Natural killer cell treated with Interleukin-12 subunit alpha and Interleukin-12 subunit beta and Interleukin-15 and Interleukin-18, amount 100 ng/mL, for 72 hours (primary cell): ENCODE results near the gene GBP6. TPM values are rescaled to one million over a fixed set of nuclear protein-coding genes. Genes with fewer than 3 reads are reported as not detected.
"Not testable (repeated sequence)": the region's sequence is repeated elsewhere in the genome, so short reads cannot be mapped to it uniquely, and the experiment has no call there.

Experiments
- ATAC-seq, 2 donors: fragments of 150-1000 bp; cut with Tn5 transposase in 1 of 2; sonication (Bioruptor Pico), chemical (Tn5 transposase) in 1 of 2; 2 replicates each; pipeline ENCODE4 v1.10.0; 2021
- DNase-seq: peaks from one replicate; pipeline ENCODE4 v3.0.0; 2022; ENCODE audit warnings: low spot score
- H3K27ac Mint-ChIP-seq, 2 donors: 1 replicate in 1 of 2; 2 replicates in 1 of 2; pipeline ENCODE4 v1.8.0; 2022; ENCODE audit warnings: mixed read lengths in 2 of 2, mild to moderate bottlenecking in 1 of 2, moderate library complexity in 1 of 2
- H3K27me3 Mint-ChIP-seq, 2 donors: 1 replicate in 1 of 2; 2 replicates in 1 of 2; pipeline ENCODE4 v1.8.0; 2022; ENCODE audit warnings: mixed read lengths in 2 of 2
- H3K36me3 Mint-ChIP-seq: one replicate; pipeline ENCODE4 v1.8.0; 2022; ENCODE audit warnings: mixed read lengths
- H3K4me1 Mint-ChIP-seq, 2 donors: 1 replicate in 1 of 2; 2 replicates in 1 of 2; pipeline ENCODE4 v1.8.0; 2022; ENCODE audit warnings: low read depth in 2 of 2, mixed read lengths in 2 of 2, mild to moderate bottlenecking in 1 of 2
- H3K4me3 Mint-ChIP-seq: one replicate; pipeline ENCODE4 v1.8.0; 2022; ENCODE audit warnings: mixed read lengths
- H3K9me3 Mint-ChIP-seq: 2 replicates; pipeline ENCODE4 v1.8.0; 2022; ENCODE audit warnings: mixed read lengths
- total RNA-seq, 2 donors: library from RNA; stranded (reverse); gene quantifications; one replicate each; pipeline ENCODE4 v1.2.3, GENCODE V29; 2022

GBP6 gene
- total RNA-seq, 2 donors from 2014 or later: 0.19 to 0.22 TPM

GRCh38 chr1:89390707-89391106 is 26.8 kb downstream of the GBP6 start:
- Mint-ChIP-seq H3K4me3 (no peak overlapping the region), H3K27me3 (peaks cover 0 to 1% of the 10 kb centered on the region in 2 donors), H3K4me1 (no peaks in the 10 kb centered on the region), H3K9me3 (peaks cover 6% of the 10 kb centered on the region), H3K36me3 (no peaks in the 10 kb centered on the region), H3K27ac (no peak overlapping the region)
- ATAC-seq: no peak
- DNase-seq: no peak

- ATAC-seq (no peak), DNase-seq (no peak)
- Mint-ChIP-seq H3K27ac (no peak overlapping the region), H3K9me3 (peaks cover 8% of the 10 kb centered on the region), H3K27me3 (peaks cover 0 to 4% of the 10 kb centered on the region in 2 donors), H3K4me3 (no peak overlapping the region), H3K4me1 (no peaks in the 10 kb centered on the region), H3K36me3 (peaks cover under 1% of the 10 kb centered on the region)
Observed at GRCh38 chr1:89391686-89392085, 27.8 kb downstream of the GBP6 start.

- H3K9me3 Mint-ChIP-seq: peaks cover 8% of the 10 kb centered on the region
- no peak overlapping the region for H3K4me3 Mint-ChIP-seq
- H3K27ac Mint-ChIP-seq: no peak overlapping the region
- ATAC-seq (no peak), DNase-seq (no peak)
- peaks cover 7% of the 10 kb centered on the region for H3K36me3 Mint-ChIP-seq
- no peaks in the 10 kb centered on the region for H3K4me1 Mint-ChIP-seq
- peaks cover 0 to 4% of the 10 kb centered on the region in 2 donors for H3K27me3 Mint-ChIP-seq
Observed at GRCh38 chr1:89394851-89395250, 31.0 kb downstream of the GBP6 start.

GRCh38 chr1:89396902-89397301 is 33.0 kb downstream of the GBP6 start:
- no peak overlapping the region for H3K27ac Mint-ChIP-seq
- peaks cover 0 to 5% of the 10 kb centered on the region in 2 donors for H3K27me3 Mint-ChIP-seq
- H3K4me3 Mint-ChIP-seq: no peak overlapping the region
- ATAC-seq: no peak
- no peaks in the 10 kb centered on the region for H3K4me1 Mint-ChIP-seq
- no peak for DNase-seq
- H3K9me3 Mint-ChIP-seq: peaks cover 9% of the 10 kb centered on the region
- H3K36me3 Mint-ChIP-seq: peaks cover 13% of the 10 kb centered on the region

- Mint-ChIP-seq H3K27me3 (peaks cover 0 to 3% of the 10 kb centered on the region in 2 donors), H3K4me3 (no peak overlapping the region), H3K4me1 (peaks cover 29% of the 10 kb centered on the region in 2 donors), H3K27ac (no peak overlapping the region), H3K9me3 (peaks cover 3% of the 10 kb centered on the region), H3K36me3 (peaks cover 14% of the 10 kb centered on the region)
- ATAC-seq (no peak), DNase-seq (no peak)
Observed at GRCh38 chr1:89405275-89405929, 41.5 kb downstream of the GBP6 start.

- DNase-seq (no peak), ATAC-seq (peak; percentile 51 to 80)
- Mint-ChIP-seq H3K27ac (peak overlapping the region; percentile 53 to 78), H3K9me3 (no peaks in the 10 kb centered on the region), H3K4me3 (peak overlapping the region; percentile 56), H3K36me3 (peaks cover 8% of the 10 kb centered on the region), H3K27me3 (no peaks in the 10 kb centered on the region), H3K4me1 (peaks cover 29 to 35% of the 10 kb centered on the region in 2 donors)
Observed at GRCh38 chr1:89407360-89407759, 43.5 kb downstream of the GBP6 start.

GRCh38 chr1:89407768-89408167 is 43.9 kb downstream of the GBP6 start:
- peak overlapping the region; percentile 56 for H3K4me3 Mint-ChIP-seq

GRCh38 chr1:89425056-89425455 is 61.2 kb downstream of the GBP6 start:
- Mint-ChIP-seq H3K27me3 (peaks cover 0 to 8% of the 10 kb centered on the region in 2 donors), H3K9me3 (no peaks in the 10 kb centered on the region), H3K27ac (no peak overlapping the region), H3K4me1 (peaks cover 0 to 3% of the 10 kb centered on the region in 2 donors), H3K36me3 (no peaks in the 10 kb centered on the region), H3K4me3 (no peak overlapping the region)
- DNase-seq (no peak), ATAC-seq (no peak)

More at GRCh38 chr1:89407768-89408167, 43.9 kb downstream of the GBP6 start:
- not testable (repeated sequence) for H3K9me3 Mint-ChIP-seq, H3K27me3 Mint-ChIP-seq, H3K36me3 Mint-ChIP-seq, DNase-seq
- Mint-ChIP-seq H3K27ac (peak overlapping the region; percentile 53 to 78), H3K4me1 (peaks cover 25 to 32% of the 10 kb centered on the region in 2 donors)
- ATAC-seq: peak in 1 of 2 donors; percentile 15

- Mint-ChIP-seq H3K4me1 (peaks cover 3 to 4% of the 10 kb centered on the region in 2 donors), H3K4me3 (no peak overlapping the region), H3K27me3 (peaks cover 0 to 10% of the 10 kb centered on the region in 2 donors), H3K9me3 (no peaks in the 10 kb centered on the region), H3K27ac (no peak overlapping the region), H3K36me3 (no peaks in the 10 kb centered on the region)
- ATAC-seq (no peak), DNase-seq (no peak)
Observed at GRCh38 chr1:89429062-89429461, 65.2 kb downstream of the GBP6 start.

GRCh38 chr1:89429681-89430080 is 65.8 kb downstream of the GBP6 start:
- peaks cover 0 to 10% of the 10 kb centered on the region in 2 donors for H3K27me3 Mint-ChIP-seq
- H3K27ac Mint-ChIP-seq, H3K4me1 Mint-ChIP-seq, ATAC-seq, H3K9me3 Mint-ChIP-seq, H3K36me3 Mint-ChIP-seq, H3K4me3 Mint-ChIP-seq, DNase-seq: not testable (repeated sequence)

- peaks cover 0 to 5% of the 10 kb centered on the region in 2 donors for H3K27me3 Mint-ChIP-seq
- H3K27ac Mint-ChIP-seq: no peak overlapping the region
- H3K36me3 Mint-ChIP-seq: peaks cover under 1% of the 10 kb centered on the region
- H3K4me1 Mint-ChIP-seq: peaks cover 0 to 4% of the 10 kb centered on the region in 2 donors
- peaks cover under 1% of the 10 kb centered on the region for H3K9me3 Mint-ChIP-seq
- no peak for DNase-seq
- H3K4me3 Mint-ChIP-seq: no peak overlapping the region
- ATAC-seq: no peak
Observed at GRCh38 chr1:89433421-89433820, 69.6 kb downstream of the GBP6 start.

GRCh38 chr1:89434058-89434780 is 70.4 kb downstream of the GBP6 start:
- H3K27me3 Mint-ChIP-seq, H3K36me3 Mint-ChIP-seq, H3K4me3 Mint-ChIP-seq, H3K27ac Mint-ChIP-seq, DNase-seq, H3K9me3 Mint-ChIP-seq, H3K4me1 Mint-ChIP-seq: not testable (repeated sequence)
- ATAC-seq: peak; percentile 84 to 94
